Measurements from ENCODE around the gene ESYT2.

ESYT2 gene

GRCh38 chr7:158765020-158765419 lies 64.3 kb downstream of the ESYT2 start:
- FAIRE-seq = no peak

- no peak for FAIRE-seq
Measured at GRCh38 chr7:158763454-158764033, 65.8 kb downstream of the ESYT2 start.

- no peak for FAIRE-seq
Measured at GRCh38 chr7:158761945-158762344, 67.4 kb downstream of the ESYT2 start.

GRCh38 chr7:158760936-158761335 lies 68.4 kb downstream of the ESYT2 start:
- no peak for FAIRE-seq

- FAIRE-seq = no peak
Measured at GRCh38 chr7:158760445-158760764, 68.9 kb downstream of the ESYT2 start.

GRCh38 chr7:158759749-158760444 lies 69.4 kb downstream of the ESYT2 start:
- FAIRE-seq = no peak

- FAIRE-seq = no peak
Measured at GRCh38 chr7:158759245-158759614, 70.1 kb downstream of the ESYT2 start.

GRCh38 chr7:158758586-158759244 lies 70.6 kb downstream of the ESYT2 start:
- FAIRE-seq = no peak

- no peak for FAIRE-seq
Measured at GRCh38 chr7:158757404-158757989, 71.8 kb downstream of the ESYT2 start.

GRCh38 chr7:158754746-158755444 lies 74.4 kb downstream of the ESYT2 start:
- no peak for FAIRE-seq

- FAIRE-seq = no peak
Measured at GRCh38 chr7:158753900-158754299, 75.4 kb downstream of the ESYT2 start.

- peak; percentile 3 for FAIRE-seq
Measured at GRCh38 chr7:158751751-158752150, 77.6 kb downstream of the ESYT2 start.

- FAIRE-seq = no peak
Measured at GRCh38 chr7:158751199-158751598, 78.1 kb downstream of the ESYT2 start.

GRCh38 chr7:158750702-158751101 lies 78.6 kb downstream of the ESYT2 start:
- FAIRE-seq = no peak

- no peak for FAIRE-seq
Measured at GRCh38 chr7:158749396-158749795, 79.9 kb downstream of the ESYT2 start.

- FAIRE-seq = no peak
Measured at GRCh38 chr7:158748335-158748734, 81.0 kb downstream of the ESYT2 start.

GRCh38 chr7:158747408-158747807 lies 81.9 kb downstream of the ESYT2 start:
- FAIRE-seq = no peak

- no peak for FAIRE-seq
Measured at GRCh38 chr7:158746957-158747356, 82.4 kb downstream of the ESYT2 start.

GRCh38 chr7:158745057-158745715 lies 84.1 kb downstream of the ESYT2 start:
- FAIRE-seq = no peak

- no peak for FAIRE-seq
Measured at GRCh38 chr7:158744070-158744469, 85.2 kb downstream of the ESYT2 start.

- FAIRE-seq = no peak
Measured at GRCh38 chr7:158743219-158743618, 86.1 kb downstream of the ESYT2 start.

GRCh38 chr7:158742065-158742821 lies 87.1 kb downstream of the ESYT2 start:
- FAIRE-seq = no peak
